GM19372 (cell line): ENCODE results near the gene GATD1.

Experiments used
- ATAC-seq: cut with Tn5 transposase; IDR thresholded peaks from one replicate; pipeline ENCODE4 v1.9.1; 2021; ENCODE audit warnings: mild to moderate bottlenecking, low read depth, moderate library complexity; ENCODE audit not compliant: unreplicated experiment

The GATD1 gene

GRCh38 chr11:796565-797295 is 19.4 kb upstream of the GATD1 start:
- no peak for ATAC-seq

GRCh38 chr11:795634-796564 is 18.6 kb upstream of the GATD1 start:
- ATAC-seq, result no peak

GRCh38 chr11:794766-795633 is 17.7 kb upstream of the GATD1 start:
- ATAC-seq, result no peak

GRCh38 chr11:794013-794765 is 16.9 kb upstream of the GATD1 start:
- no peak for ATAC-seq

GRCh38 chr11:793556-793955 is 16.3 kb upstream of the GATD1 start:
- no peak for ATAC-seq

- ATAC-seq, result no peak
Observed at GRCh38 chr11:792873-793272, 15.6 kb upstream of the GATD1 start.

GRCh38 chr11:792535-792821 is 15.2 kb upstream of the GATD1 start:
- ATAC-seq, result no peak

- ATAC-seq, result no peak
Observed at GRCh38 chr11:791658-792534, 14.6 kb upstream of the GATD1 start.

- ATAC-seq, result no peak
Observed at GRCh38 chr11:790721-791564, 13.7 kb upstream of the GATD1 start.

- ATAC-seq, result no peak
Observed at GRCh38 chr11:789943-790342, 12.7 kb upstream of the GATD1 start, which contains the start of gene CEND1. TSS of gene CEND1 (minus strand) at chr11:790090. CDS start at chr11:788576, 1,514 bp downstream.

- no peak for ATAC-seq
Observed at GRCh38 chr11:788953-789940, 12.0 kb upstream of the GATD1 start.

GRCh38 chr11:788009-788640 is 10.8 kb upstream of the GATD1 start:
- no peak for ATAC-seq

GRCh38 chr11:787084-787675 is 9.9 kb upstream of the GATD1 start:
- ATAC-seq, result no peak

- no peak for ATAC-seq
Observed at GRCh38 chr11:786235-787083, 9.2 kb upstream of the GATD1 start.

- ATAC-seq, result no peak
Observed at GRCh38 chr11:783581-784015, 6.3 kb upstream of the GATD1 start.
